ENCODE results near the gene ARRDC5.
"Not testable (repeated sequence)": the region's sequence is repeated elsewhere in the genome, so short reads cannot be mapped to it uniquely, and the experiment has no call there.

The ARRDC5 gene

GRCh38 chr19:4902796-4903195 lies at the start of gene ARRDC5:
TSS of gene ARRDC5 (minus strand) at chr19:4902896. CDS start at chr19:4902825, 71 bp downstream.
- H3K9me2 ChIP-seq (replicated peaks; ENCODE audit: low read depth, low read length): no peaks in the 10 kb centered on the region
- H3K79me2 ChIP-seq (ENCODE audit: insufficient read depth, low read length): no peaks in the 10 kb centered on the region
- H3K9me3 ChIP-seq (ENCODE audit: insufficient read depth, low read depth, low read length): no peaks in the 10 kb centered on the region
- no peaks in the 10 kb centered on the region for H3K27me3 ChIP-seq (ENCODE audit: insufficient read depth, low read length, poor library complexity, severe bottlenecking)
- no peak for TF ChIP-seq EZH2phosphoT487 (IDR thresholded peaks at IDR 0.05; ENCODE audit: borderline replicate concordance)
- no peak for TF ChIP-seq CTCF (conservative IDR thresholded peaks at IDR 0.05; ENCODE audit: low read length)
- no peak within 1 kb of the TSS for H3K4me3 ChIP-seq (ENCODE audit: low read length, poor library complexity, severe bottlenecking)
- H3K4me1 ChIP-seq (ENCODE audit: insufficient read depth, low read length, poor library complexity, severe bottlenecking): no peaks in the 10 kb centered on the region
- no peak within 1 kb of the TSS for H2AFZ ChIP-seq (ENCODE audit: low read length)
- no peaks in the 10 kb centered on the region for H3K36me3 ChIP-seq (ENCODE audit: insufficient read depth, low read length)
- H3K4me2 ChIP-seq (ENCODE audit: low read depth, low read length, poor library complexity, severe bottlenecking): no peak within 1 kb of the TSS
- no peak within 1 kb of the TSS for H3K9ac ChIP-seq (ENCODE audit: low read depth, low read length, poor library complexity, severe bottlenecking)
- no peaks in the 10 kb centered on the region for H3F3A ChIP-seq (ENCODE audit: low read depth)
- no peaks in the 10 kb centered on the region for H4K20me1 ChIP-seq (ENCODE audit: insufficient read depth, low read length, poor library complexity, severe bottlenecking)

GRCh38 chr19:4951656-4952055 lies 49.0 kb upstream of the ARRDC5 start:
- H3K9me3 ChIP-seq (ENCODE audit: insufficient read depth, low read depth, low read length): no peaks in the 10 kb centered on the region
- H3K4me2 ChIP-seq (ENCODE audit: low read depth, low read length, poor library complexity, severe bottlenecking): no peak overlapping the region
- peaks cover 86% of the 10 kb centered on the region; the same call in 1 of the 2 replicates for H3K36me3 ChIP-seq (ENCODE audit: insufficient read depth, low read length)
- H3K9me2 ChIP-seq (replicated peaks; ENCODE audit: low read depth, low read length): no peaks in the 10 kb centered on the region
- no peak overlapping the region for H3K4me3 ChIP-seq (ENCODE audit: low read length, poor library complexity, severe bottlenecking)
- no peaks in the 10 kb centered on the region for H4K20me1 ChIP-seq (ENCODE audit: insufficient read depth, low read length, poor library complexity, severe bottlenecking)
- no peaks in the 10 kb centered on the region for H3F3A ChIP-seq (ENCODE audit: low read depth)
- no peaks in the 10 kb centered on the region for H3K27me3 ChIP-seq (ENCODE audit: insufficient read depth, low read length, poor library complexity, severe bottlenecking)
- no peaks in the 10 kb centered on the region for H3K79me2 ChIP-seq (ENCODE audit: insufficient read depth, low read length)
- H3K9ac ChIP-seq (ENCODE audit: low read depth, low read length, poor library complexity, severe bottlenecking): no peak overlapping the region
- no peak overlapping the region for H2AFZ ChIP-seq (ENCODE audit: low read length)
- no peaks in the 10 kb centered on the region for H3K4me1 ChIP-seq (ENCODE audit: insufficient read depth, low read length, poor library complexity, severe bottlenecking)
- TF ChIP-seq CTCF (conservative IDR thresholded peaks at IDR 0.05; ENCODE audit: low read length) (no peak), EZH2phosphoT487 (IDR thresholded peaks at IDR 0.05; ENCODE audit: borderline replicate concordance) (no peak)

GRCh38 chr19:4950650-4951049 lies 48.0 kb upstream of the ARRDC5 start:
- not testable (repeated sequence) for H3K9me2 ChIP-seq (replicated peaks; ENCODE audit: low read depth, low read length); H3K27me3 ChIP-seq (ENCODE audit: insufficient read depth, low read length, poor library complexity, severe bottlenecking); H3K4me1 ChIP-seq (ENCODE audit: insufficient read depth, low read length, poor library complexity, severe bottlenecking); H3F3A ChIP-seq (ENCODE audit: low read depth); H2AFZ ChIP-seq (ENCODE audit: low read length); H4K20me1 ChIP-seq (ENCODE audit: insufficient read depth, low read length, poor library complexity, severe bottlenecking); H3K9ac ChIP-seq (ENCODE audit: low read depth, low read length, poor library complexity, severe bottlenecking); H3K9me3 ChIP-seq (ENCODE audit: insufficient read depth, low read depth, low read length); H3K4me3 ChIP-seq (ENCODE audit: low read length, poor library complexity, severe bottlenecking); H3K4me2 ChIP-seq (ENCODE audit: low read depth, low read length, poor library complexity, severe bottlenecking); H3K79me2 ChIP-seq (ENCODE audit: insufficient read depth, low read length)
- H3K36me3 ChIP-seq (ENCODE audit: insufficient read depth, low read length): peaks cover 86% of the 10 kb centered on the region; the same call in 1 of the 2 replicates

- H3F3A ChIP-seq (ENCODE audit: low read depth); H3K79me2 ChIP-seq (ENCODE audit: insufficient read depth, low read length); H3K9me3 ChIP-seq (ENCODE audit: insufficient read depth, low read depth, low read length); H3K4me1 ChIP-seq (ENCODE audit: insufficient read depth, low read length, poor library complexity, severe bottlenecking); H4K20me1 ChIP-seq (ENCODE audit: insufficient read depth, low read length, poor library complexity, severe bottlenecking); H3K4me3 ChIP-seq (ENCODE audit: low read length, poor library complexity, severe bottlenecking); H3K4me2 ChIP-seq (ENCODE audit: low read depth, low read length, poor library complexity, severe bottlenecking); H2AFZ ChIP-seq (ENCODE audit: low read length); H3K27me3 ChIP-seq (ENCODE audit: insufficient read depth, low read length, poor library complexity, severe bottlenecking); H3K9ac ChIP-seq (ENCODE audit: low read depth, low read length, poor library complexity, severe bottlenecking); H3K9me2 ChIP-seq (replicated peaks; ENCODE audit: low read depth, low read length): not testable (repeated sequence)
- H3K36me3 ChIP-seq (ENCODE audit: insufficient read depth, low read length): peaks cover 83% of the 10 kb centered on the region; the same call in 1 of the 2 replicates
These were observed 39.0 kb upstream of the ARRDC5 start for GRCh38 chr19:4941638-4942169.

All from Loucy (cell line).